ENCODE results near the gene KRTAP21-2. TPM values are rescaled to one million over a fixed set of nuclear protein-coding genes. Genes with fewer than 3 reads are reported as not detected.

KRTAP21-2 gene
- polyA plus RNA-seq, 3 donors from 2014 or later, result not detected

DNA sequence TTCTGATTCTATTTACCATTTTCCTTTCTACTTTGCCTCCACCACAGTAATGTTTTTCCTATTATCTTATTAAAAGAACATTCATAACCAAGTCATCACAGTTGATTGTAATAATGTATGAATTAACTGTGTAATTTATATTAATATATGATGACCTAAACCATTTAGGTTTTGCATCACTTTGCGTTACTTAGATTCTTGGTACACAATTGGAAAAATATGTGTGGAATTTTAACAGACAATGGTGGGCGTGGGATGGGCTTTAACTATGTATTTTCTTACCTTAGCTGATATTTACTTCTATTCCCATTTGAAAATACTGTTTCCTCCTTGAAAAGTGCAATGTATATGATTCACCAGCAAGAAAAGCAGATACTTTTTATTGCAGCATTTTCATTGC is 32.1 kb downstream of the KRTAP21-2 start:
- H3K27me3 Mint-ChIP-seq (ENCODE audit: low read depth in 3 of 3), result peaks cover 0 to 3% (median 2%) of the 10 kb centered on the region in 3 donors
- no peak overlapping the region for H3K27ac Mint-ChIP-seq
- DNase-seq, result no peak
- no peaks in the 10 kb centered on the region for H3K36me3 Mint-ChIP-seq
- peaks cover 5 to 26% (median 12%) of the 10 kb centered on the region in 6 donors for H3K9me3 Mint-ChIP-seq
- no peaks in the 10 kb centered on the region for H3K4me1 Mint-ChIP-seq
- H3K4me3 Mint-ChIP-seq, result no peak overlapping the region

GRCh38 chr21:30714456-30714855 is 32.6 kb downstream of the KRTAP21-2 start:
- H3K4me3 Mint-ChIP-seq, result no peak overlapping the region
- H3K4me1 Mint-ChIP-seq, result no peaks in the 10 kb centered on the region
- H3K27ac Mint-ChIP-seq, result no peak overlapping the region

DNA sequence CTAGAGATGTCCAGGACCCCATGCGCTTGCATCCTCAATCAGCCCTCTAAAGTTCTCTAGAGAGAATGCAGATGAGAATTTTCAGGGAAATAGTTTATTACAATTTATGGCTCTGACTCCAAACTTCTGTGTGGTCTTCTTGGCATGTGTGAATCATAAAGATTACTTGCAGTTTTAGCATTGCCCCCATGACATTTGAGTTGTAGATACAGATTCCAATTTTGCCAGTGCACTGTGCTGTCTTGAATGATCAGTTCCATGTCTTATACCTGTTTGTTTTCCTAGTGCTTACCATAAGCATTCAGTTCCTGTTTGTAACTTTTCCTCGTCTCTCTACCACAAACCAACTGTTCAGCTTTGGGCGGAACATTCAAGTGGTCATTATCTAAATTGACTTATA is 33.3 kb downstream of the KRTAP21-2 start:
- Mint-ChIP-seq H3K27me3 (ENCODE audit: low read depth in 3 of 3) (peaks cover 0 to 3% (median 2%) of the 10 kb centered on the region in 3 donors), H3K9me3 (peaks cover 5 to 31% (median 12%) of the 10 kb centered on the region in 6 donors), H3K4me3 (no peak overlapping the region), H3K27ac (no peak overlapping the region), H3K4me1 (no peaks in the 10 kb centered on the region), H3K36me3 (no peaks in the 10 kb centered on the region)
- DNase-seq, result no peak

More at GRCh38 chr21:30714456-30714855, 32.6 kb downstream of the KRTAP21-2 start:
- Mint-ChIP-seq H3K27me3 (ENCODE audit: low read depth in 3 of 3) (peaks cover 0 to 3% (median 2%) of the 10 kb centered on the region in 3 donors), H3K36me3 (no peaks in the 10 kb centered on the region), H3K9me3 (peaks cover 5 to 27% (median 12%) of the 10 kb centered on the region in 6 donors)
- no peak for DNase-seq

DNA sequence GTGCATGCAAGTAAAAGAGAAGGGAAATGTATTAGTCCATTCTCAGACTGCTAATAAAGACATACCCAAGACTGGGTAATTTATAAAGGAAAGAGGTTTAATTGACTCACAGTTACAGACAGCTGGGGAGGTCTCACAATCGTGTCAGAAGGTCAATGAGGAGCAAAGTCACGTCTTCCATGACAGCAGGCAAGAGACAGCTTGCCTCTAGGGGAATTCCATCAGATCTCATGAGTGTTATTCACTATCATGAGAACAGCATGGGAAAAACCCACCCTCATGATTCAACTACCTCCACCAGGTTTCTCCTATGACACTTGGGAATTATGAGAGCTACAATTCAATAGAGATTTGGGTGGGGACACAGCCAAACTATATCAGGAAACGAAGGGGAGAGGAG is 36.6 kb downstream of the KRTAP21-2 start:
- Mint-ChIP-seq H3K36me3 (no peaks in the 10 kb centered on the region), H3K27me3 (ENCODE audit: low read depth in 3 of 3) (peaks cover 0 to 3% (median 3%) of the 10 kb centered on the region in 3 donors), H3K9me3 (peaks cover 5 to 27% (median 14%) of the 10 kb centered on the region in 6 donors), H3K4me1 (no peaks in the 10 kb centered on the region), H3K4me3 (no peak overlapping the region), H3K27ac (no peak overlapping the region)
- no peak for DNase-seq

DNA sequence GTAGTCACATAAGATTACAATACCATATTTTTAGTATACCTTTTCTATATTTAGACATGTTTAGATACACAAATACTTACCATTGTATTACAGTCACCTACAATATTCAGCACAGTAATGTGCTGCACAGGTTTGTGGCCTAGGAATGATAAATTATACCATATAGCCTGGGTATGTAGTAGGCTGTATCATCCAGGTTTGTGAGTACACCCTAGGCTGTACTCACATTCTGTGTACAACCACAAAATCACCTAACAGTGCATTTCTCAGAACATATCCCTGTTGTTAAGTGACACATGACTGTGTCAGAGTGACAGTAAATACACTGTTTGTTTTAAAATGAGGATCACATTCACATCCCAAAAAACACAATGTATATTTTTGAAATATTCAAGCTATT is 39.6 kb downstream of the KRTAP21-2 start:
- H3K27ac Mint-ChIP-seq, result no peak overlapping the region
- DNase-seq, result no peak
- peaks cover 0 to 3% (median 3%) of the 10 kb centered on the region in 3 donors for H3K27me3 Mint-ChIP-seq (ENCODE audit: low read depth in 3 of 3)
- H3K4me1 Mint-ChIP-seq, result no peaks in the 10 kb centered on the region
- H3K9me3 Mint-ChIP-seq, result peaks cover 2 to 24% (median 8%) of the 10 kb centered on the region in 6 donors
- H3K4me3 Mint-ChIP-seq, result no peak overlapping the region
- no peaks in the 10 kb centered on the region for H3K36me3 Mint-ChIP-seq

Other genes with a start within 250 kb of the KRTAP21-2 start
- not detected for gene KRTAP19-5, start 245.1 kb downstream of the KRTAP21-2 start, polyA plus RNA-seq
- gene KRTAP19-6, start 205.4 kb downstream of the KRTAP21-2 start, polyA plus RNA-seq, result not detected
- gene KRTAP19-7, start 185.9 kb downstream of the KRTAP21-2 start, polyA plus RNA-seq, result not detected
- gene KRTAP22-2, start 156.9 kb downstream of the KRTAP21-2 start, polyA plus RNA-seq, result not detected
- not detected for gene KRTAP6-3, start 154.8 kb downstream of the KRTAP21-2 start, polyA plus RNA-seq
- gene KRTAP6-2, start 148.4 kb downstream of the KRTAP21-2 start, polyA plus RNA-seq, result not detected
- not detected for gene KRTAP22-1, start 146.2 kb downstream of the KRTAP21-2 start, polyA plus RNA-seq
- gene KRTAP6-1, start 133.3 kb downstream of the KRTAP21-2 start, polyA plus RNA-seq, result not detected
- gene KRTAP20-1, start 130.8 kb downstream of the KRTAP21-2 start, polyA plus RNA-seq, result not detected
- gene KRTAP20-4, start 126.6 kb downstream of the KRTAP21-2 start, polyA plus RNA-seq, result not detected
- gene KRTAP20-2, start 112.1 kb downstream of the KRTAP21-2 start, polyA plus RNA-seq, result not detected
- gene KRTAP20-3, start 104.4 kb downstream of the KRTAP21-2 start, polyA plus RNA-seq, result not detected
- gene KRTAP21-3, start 28.5 kb downstream of the KRTAP21-2 start, polyA plus RNA-seq, result not detected
- not detected for gene KRTAP21-1, start 8.2 kb upstream of the KRTAP21-2 start, polyA plus RNA-seq
- gene KRTAP8-1, start 66.0 kb upstream of the KRTAP21-2 start, polyA plus RNA-seq, result not detected
- gene KRTAP7-1, start 82.5 kb upstream of the KRTAP21-2 start, polyA plus RNA-seq, result not detected
- gene KRTAP11-1, start 134.3 kb upstream of the KRTAP21-2 start, polyA plus RNA-seq, result not detected

All from immature natural killer cell (primary cell).